IMR-90 (cell line): ENCODE data around the gene STOX1. TPM values are rescaled to one million over a fixed set of nuclear protein-coding genes. Genes with fewer than 3 reads are reported as not detected.
A peak's percentile ranks its signal among the peaks of the same experiment; 100 is the strongest.

Source experiments
- ATAC-seq: fragments of 200-7000 bp; cut with Tn5 transposase; 2 replicates; pipeline ENCODE4 v1.9.1; 2020; ENCODE audit warnings: low read depth, mild to moderate bottlenecking, moderate library complexity
- BruUV-seq: library from RNA; stranded (reverse); fragments of 400-500 nt; replicated peaks from 2 replicates; lab custom pipeline; 2021; lab: Mats Ljungman, UMichigan
- CTCF ChIA-PET: fragments of 300-600 bp; formaldehyde crosslinking; extraction: SDS; loops from one replicate; lab custom pipeline; 2021; ENCODE audit warnings: antibody characterized with exemption; lab: Yijun Ruan, JAX
- POLR2A ChIA-PET: fragments of 300-600 bp; sonication (Branson Sonifier 250); formaldehyde crosslinking; loops from one replicate; lab custom pipeline; 2022; ENCODE audit warnings: antibody characterized with exemption; ENCODE audit not compliant: unreplicated experiment; lab: Charles Lee
- DNase-seq: peaks from one replicate; pipeline ENCODE4 v3.0.0; 2013
- H2AFZ ChIP-seq: replicated peaks from 2 replicates; pipeline ENCODE3; 2013; ENCODE audit warnings: low read length, mild to moderate bottlenecking; ENCODE audit not compliant: poor library complexity
- H2AK5ac ChIP-seq: 2 replicates; pipeline ENCODE4 v1.6.1; 2013; ENCODE audit warnings: low read depth, low read length, inconsistent platforms
- H2AK9ac ChIP-seq: replicated peaks from 2 replicates; pipeline ENCODE3; 2013; ENCODE audit warnings: mild to moderate bottlenecking, low read depth, low read length, moderate library complexity; ENCODE audit not compliant: poor library complexity
- H2BK120ac ChIP-seq: 2 replicates; pipeline ENCODE4 v1.6.1; 2013; ENCODE audit warnings: low read depth, low read length, inconsistent platforms
- H2BK15ac ChIP-seq: 3 replicates; pipeline ENCODE4 v1.6.1; 2013; ENCODE audit warnings: low read depth, low read length, inconsistent platforms
- H2BK20ac ChIP-seq: 2 replicates; pipeline ENCODE4 v1.6.1; 2013; ENCODE audit warnings: low read depth, mild to moderate bottlenecking, inconsistent platforms, low read length, moderate library complexity
- H2BK5ac ChIP-seq: 2 replicates; pipeline ENCODE4 v1.6.1; 2013; ENCODE audit warnings: mild to moderate bottlenecking, low read depth, low read length, inconsistent platforms; ENCODE audit not compliant: poor library complexity, severe bottlenecking
- H3K14ac ChIP-seq: replicated peaks from 2 replicates; pipeline ENCODE4 v1.6.1; 2013; ENCODE audit warnings: low read depth, low read length, inconsistent platforms
- H3K18ac ChIP-seq: 2 replicates; pipeline ENCODE4 v1.6.1; 2013; ENCODE audit warnings: low read depth, low read length, control low read depth
- H3K23ac ChIP-seq: 2 replicates; pipeline ENCODE4 v1.6.1; 2013; ENCODE audit warnings: low read depth, low read length, inconsistent platforms
- H3K27ac ChIP-seq: 2 replicates; pipeline ENCODE4 v1.5.1; 2013; ENCODE audit warnings: mild to moderate bottlenecking, control low read depth, low read length; ENCODE audit not compliant: insufficient read depth
- H3K27me3 ChIP-seq: 2 replicates; pipeline ENCODE4 v1.6.1; 2013; ENCODE audit warnings: low read length; ENCODE audit not compliant: control insufficient read depth, insufficient read depth
- H3K36me3 ChIP-seq: 2 replicates; pipeline ENCODE4 v1.6.1; 2013; ENCODE audit warnings: low read length, mixed read lengths; ENCODE audit not compliant: control insufficient read depth, insufficient read depth
- H3K4ac ChIP-seq: 2 replicates; pipeline ENCODE4 v1.6.1; 2013; ENCODE audit warnings: low read depth, low read length, inconsistent platforms
- H3K4me1 ChIP-seq: 2 replicates; pipeline ENCODE4 v1.6.1; 2013; ENCODE audit warnings: low read length, mixed read lengths; ENCODE audit not compliant: control insufficient read depth, insufficient read depth
- H3K4me2 ChIP-seq: 2 replicates; pipeline ENCODE4 v1.6.1; 2013; ENCODE audit warnings: low read depth, mild to moderate bottlenecking, control low read depth, low read length, moderate library complexity
- H3K4me3 ChIP-seq: 2 replicates; pipeline ENCODE4 v1.5.1; 2013; ENCODE audit warnings: low read depth, mild to moderate bottlenecking, control low read depth, low read length, moderate library complexity; ENCODE audit not compliant: insufficient read depth
- H3K56ac ChIP-seq: 2 replicates; pipeline ENCODE4 v1.6.1; 2013; ENCODE audit warnings: low read length, inconsistent platforms; ENCODE audit not compliant: insufficient read depth; ENCODE audit errors: extremely low read depth
- H3K79me1 ChIP-seq, 2 experiments: 2 replicates each; pipeline ENCODE4 v1.6.1; 2013; ENCODE audit warnings: low read length in 2 of 2, inconsistent platforms in 1 of 2, low read depth in 1 of 2
- H3K9ac ChIP-seq: 2 replicates; pipeline ENCODE4 v1.6.1; 2013; ENCODE audit warnings: low read depth, low read length, control low read depth
- H3K9me1 ChIP-seq: 2 replicates; pipeline ENCODE4 v1.6.1; 2013; ENCODE audit warnings: low read length, inconsistent platforms; ENCODE audit not compliant: insufficient read depth
- H3K9me3 ChIP-seq: 2 replicates; pipeline ENCODE4 v1.6.1; 2013; ENCODE audit warnings: low read length; ENCODE audit not compliant: control insufficient read depth, insufficient read depth
- H4K20me1 ChIP-seq: 2 replicates; pipeline ENCODE4 v1.6.1; 2013; ENCODE audit warnings: low read length, inconsistent platforms; ENCODE audit not compliant: insufficient read depth
- H4K5ac ChIP-seq: 2 replicates; pipeline ENCODE4 v1.6.1; 2013; ENCODE audit warnings: mild to moderate bottlenecking, low read depth, low read length, control low read depth
- H4K8ac ChIP-seq, 2 experiments: 2 replicates each; pipeline ENCODE4 v1.6.1; 2013; ENCODE audit warnings: low read depth in 2 of 2, low read length in 2 of 2, control low read depth in 1 of 2, inconsistent platforms in 1 of 2
- H4K91ac ChIP-seq: 2 replicates; pipeline ENCODE4 v1.6.1; 2013; ENCODE audit warnings: low read depth, low read length, inconsistent platforms; ENCODE audit not compliant: insufficient read depth
- FOS ChIP-seq: fragments of 150-350 bp; IDR thresholded peaks from 2 replicates; pipeline ENCODE4 v1.6.1; 2016; ENCODE audit warnings: low read depth, low read length
- MAFK ChIP-seq: IDR thresholded peaks from 2 replicates; pipeline ENCODE4 v1.6.1; 2012; ENCODE audit warnings: low read depth, low read length, improper control_type of control experiment
- MXI1 ChIP-seq: IDR thresholded peaks from 2 replicates; pipeline ENCODE4 v1.6.1; 2012; ENCODE audit warnings: low read depth, mild to moderate bottlenecking, low read length, moderate library complexity, borderline replicate concordance
- NFE2L2 ChIP-seq: fragments of 150-350 bp; IDR thresholded peaks from 2 replicates; pipeline ENCODE4 v1.6.1; 2016; ENCODE audit warnings: low read depth, mild to moderate bottlenecking, low read length
- POLR2A ChIP-seq: IDR thresholded peaks from 2 replicates; pipeline ENCODE4 v1.6.1; 2012; ENCODE audit warnings: mild to moderate bottlenecking, low read depth, low read length
- SMC3 ChIP-seq: fragments of 150-350 bp; IDR thresholded peaks from 2 replicates; pipeline ENCODE4 v1.6.1; 2016; ENCODE audit warnings: low read depth, mild to moderate bottlenecking, antibody characterized with exemption, low read length, moderate library complexity
- WGBS, 2 experiments: methylation state at CpG; one replicate each; pipeline versions ENCODE4 v1.1.5 to v1.1.7; 2013; ENCODE audit warnings: missing lambda C conversion rate in 2 of 2; ENCODE audit not compliant: insufficient read length in 1 of 2; ENCODE audit errors: extremely low coverage in 2 of 2; 5-methylcytosine and 5-hydroxymethylcytosine counted together
- dilution Hi-C: fragments of 300-500 bp; cut with HindIII; formaldehyde crosslinking; loops from one replicate; pipeline ENCODE4 v1.14.3; 2018; ENCODE audit warnings: low sequenced_read_pairs; ENCODE audit not compliant: unreplicated experiment
- in situ Hi-C: fragments of 300-500 bp; cut with MboI; formaldehyde crosslinking; loops from 3 replicates; pipeline ENCODE4 v1.14.3; 2019; ENCODE audit warnings: low sequenced_read_pairs, inconsistent platforms, mixed read lengths
- intact Hi-C: fragments of 100-400 bp; cut with micrococcal nuclease; formaldehyde crosslinking; loops from 2 replicates; pipeline ENCODE4 v1.10.0; 2022
- polyA plus RNA-seq, 3 experiments: library from polyadenylated mRNA; depleted of rRNA; stranded (reverse); fragments of >200 nt; gene quantifications; 2 replicates each; pipeline ENCODE4 v1.2.3, GENCODE V29; 2012; ENCODE audit warnings: low replicate concordance in 1 of 3
- total RNA-seq: library from RNA; depleted of rRNA; stranded (reverse); fragments of >200 nt; gene quantifications from 2 replicates; pipeline ENCODE4 v1.2.3, GENCODE V29; 2012

STOX1 gene
- total and polyA plus RNA-seq, 2 of the 4 experiments (the other 2 are of a cell fraction): 0.03 to 0.18 TPM

DNA sequence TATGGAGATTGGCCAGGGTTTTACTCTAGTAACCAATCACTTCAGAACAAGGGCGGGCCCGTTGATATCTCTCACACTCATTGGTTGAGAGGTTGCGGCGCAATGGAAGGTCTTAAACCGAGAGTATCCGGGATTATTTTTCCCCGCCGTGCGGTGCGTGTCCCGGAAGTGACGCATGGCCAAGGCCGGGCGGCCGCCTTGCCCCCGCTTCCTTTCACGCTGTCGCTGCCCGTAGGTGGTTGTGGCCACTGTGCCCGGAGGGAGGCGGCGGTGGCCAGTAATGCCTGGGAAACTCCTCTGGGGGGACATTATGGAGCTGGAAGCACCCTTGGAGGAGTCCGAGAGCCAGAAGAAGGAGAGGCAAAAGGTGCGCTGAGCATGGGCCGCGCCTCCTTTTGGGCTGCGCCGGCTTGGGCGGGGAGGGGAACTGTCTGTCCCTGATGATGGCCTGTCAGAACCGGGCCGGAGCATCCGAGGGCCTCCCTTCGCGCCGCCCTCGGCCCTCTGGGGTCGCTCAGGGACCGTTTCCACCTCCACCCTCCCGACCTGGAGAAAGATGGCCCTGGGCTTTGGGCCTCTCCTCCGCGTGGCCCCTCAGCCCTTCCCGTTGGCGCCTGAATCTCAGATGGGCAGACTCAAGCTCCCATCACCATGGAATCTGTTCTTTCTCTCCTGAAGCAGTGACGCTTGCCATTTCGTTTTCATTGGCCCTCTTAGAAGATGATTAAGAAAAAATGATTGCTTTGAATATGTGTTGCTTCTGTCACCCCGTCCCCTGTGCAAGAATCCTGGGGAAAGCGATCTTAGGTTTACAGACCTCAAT, 74.0 kb downstream of the STOX1 start, which contains the start of gene DDX50 (continued):
- peak; percentile 67; the same call in 1 of the 2 replicates for TF ChIP-seq MXI1
- TF ChIP-seq SMC3: no peak
- TF ChIP-seq MAFK: no peak

DNA sequence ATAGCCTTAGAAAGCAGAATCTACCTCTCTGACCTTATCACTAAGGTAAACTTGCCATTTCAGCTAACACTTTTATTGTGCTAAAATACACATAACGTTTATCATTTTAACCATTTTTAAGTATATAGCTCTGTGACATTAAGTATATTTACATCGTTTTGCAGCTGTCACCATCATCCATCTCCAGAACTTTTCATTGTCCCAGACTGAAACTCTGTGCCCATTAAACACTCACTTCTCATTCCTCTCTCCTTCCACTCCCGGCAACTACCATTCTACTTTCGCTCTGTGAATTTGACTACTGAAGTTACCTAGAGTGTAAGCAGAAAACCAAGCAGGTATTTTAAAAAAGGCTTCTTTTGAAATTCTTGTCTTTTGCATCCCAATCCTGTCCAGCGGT, 75.1 kb downstream of the STOX1 start:
- no peak overlapping the region for H2BK120ac ChIP-seq
- no peak overlapping the region for H4K91ac ChIP-seq
- BruUV-seq: no TSS peak
- H4K20me1 ChIP-seq: no peaks in the 10 kb centered on the region
- no peak overlapping the region for H4K5ac ChIP-seq
- no peak overlapping the region for H2AK9ac ChIP-seq
- peaks cover 12 to 49% of the 10 kb centered on the region in 2 experiments for H3K79me1 ChIP-seq
- CTCF ChIA-PET: no interaction called here
- no peak overlapping the region for H4K8ac ChIP-seq
- no CpG with 5 or more reads among the region's 5 CpGs for WGBS, 2 experiments
- DNase-seq: no peak
- H2BK15ac ChIP-seq: no peak overlapping the region
- peak overlapping the region; percentile 96 for H3K4me2 ChIP-seq
- no peaks in the 10 kb centered on the region for H3K27me3 ChIP-seq
- H3K4ac ChIP-seq: no peak overlapping the region
- H3K27ac ChIP-seq: no peak overlapping the region
- 0 out of 2 replicates have a peak, but pooled peaks cover 4% of the 10 kb centered on the region for H3K9me1 ChIP-seq
- no peak overlapping the region for H2AFZ ChIP-seq
- H3K23ac ChIP-seq: no peak overlapping the region
- intact Hi-C loops: no loop called here
- in situ Hi-C loops: no loop called here
- H3K14ac ChIP-seq: no peak overlapping the region
- no peak overlapping the region for H2BK20ac ChIP-seq
- no peak overlapping the region for H3K56ac ChIP-seq
- TF ChIP-seq MAFK (no peak), MXI1 (no peak), SMC3 (no peak), POLR2A (no peak), NFE2L2 (no peak), FOS (no peak)
- no peaks in the 10 kb centered on the region; the same call in 1 of the 2 replicates for H3K4me1 ChIP-seq
- peak overlapping the region; percentile 86; the same call in 1 of the 2 replicates for H3K4me3 ChIP-seq
- peak overlapping the region; percentile 87; the same call in 1 of the 2 replicates for H3K9ac ChIP-seq
- H3K9me3 ChIP-seq: no peaks in the 10 kb centered on the region
- H3K18ac ChIP-seq: no peak overlapping the region
- dilution Hi-C loops: loop anchor here (25.0 kb wide), 1 partner anchor 140 kb away; no protein-coding TSS in a partner anchor
- peaks cover 2% of the 10 kb centered on the region; the same call in 1 of the 2 replicates for H3K36me3 ChIP-seq
- POLR2A ChIA-PET: no interaction called here
- H2AK5ac ChIP-seq: no peak overlapping the region
- ATAC-seq: no peak
- H2BK5ac ChIP-seq: no peak overlapping the region
